ENCODE measurements around the gene RPRD1A.
A peak's percentile ranks its signal among the peaks of the same experiment; 100 is the strongest.
"Not testable (repeated sequence)": the region's sequence is repeated elsewhere in the genome, so short reads cannot be mapped to it uniquely, and the experiment has no call there.

RPRD1A gene, protein sequence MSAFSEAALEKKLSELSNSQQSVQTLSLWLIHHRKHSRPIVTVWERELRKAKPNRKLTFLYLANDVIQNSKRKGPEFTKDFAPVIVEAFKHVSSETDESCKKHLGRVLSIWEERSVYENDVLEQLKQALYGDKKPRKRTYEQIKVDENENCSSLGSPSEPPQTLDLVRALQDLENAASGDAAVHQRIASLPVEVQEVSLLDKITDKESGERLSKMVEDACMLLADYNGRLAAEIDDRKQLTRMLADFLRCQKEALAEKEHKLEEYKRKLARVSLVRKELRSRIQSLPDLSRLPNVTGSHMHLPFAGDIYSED

DNA sequence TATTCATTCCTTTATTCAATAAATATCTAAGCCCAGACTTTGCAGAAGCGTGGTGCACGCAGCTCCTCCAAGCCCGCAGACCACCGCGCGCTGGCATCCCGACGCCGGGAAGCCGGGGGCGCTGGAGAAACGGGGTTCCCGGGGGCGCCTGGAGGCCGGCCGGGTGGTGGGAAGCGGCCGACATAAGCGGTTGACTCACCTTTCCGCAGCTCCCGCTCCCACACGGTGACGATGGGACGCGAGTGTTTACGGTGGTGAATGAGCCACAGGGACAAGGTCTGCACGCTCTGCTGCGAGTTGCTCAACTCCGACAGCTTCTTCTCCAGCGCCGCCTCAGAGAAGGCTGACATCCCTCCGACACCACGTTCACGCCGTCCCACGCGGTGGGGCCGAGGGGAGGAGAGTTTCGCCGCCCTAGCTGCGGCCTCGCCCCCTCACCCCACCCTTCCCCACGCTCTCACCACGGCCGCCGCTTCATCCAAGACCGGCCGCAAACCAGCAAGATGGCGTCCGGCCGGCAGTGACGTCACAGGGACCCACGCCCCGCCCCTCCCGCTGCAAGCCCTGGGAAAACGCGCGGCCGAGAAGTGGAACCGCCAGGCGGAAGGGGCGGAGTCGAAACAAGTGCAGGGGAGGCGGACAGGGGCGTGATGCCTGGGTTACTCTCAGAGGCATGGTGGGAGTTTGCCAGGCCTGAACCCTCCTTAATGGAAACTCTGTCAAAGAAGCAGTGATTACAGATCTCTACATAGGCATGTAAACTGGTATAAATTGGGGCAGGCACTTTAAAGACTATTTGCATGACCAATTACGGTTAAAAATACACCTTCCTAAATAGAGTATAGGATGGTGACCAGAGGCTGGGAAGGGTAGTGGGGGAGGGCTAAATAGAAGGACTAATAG is at the start of gene RPRD1A:
Gene RPRD1A (minus strand): TSS at position 505 of the 903 bp plus-strand sequence. CDS start 155 bp downstream, at position 350.
- DNase-seq (ENCODE audit: low read depth, low spot score) = peak; percentile 77

GRCh38 chr18:36116771-36117170 is 49.4 kb upstream of the RPRD1A start:
- not testable (repeated sequence) for DNase-seq (ENCODE audit: low read depth, low spot score)

GRCh38 chr18:36114738-36115137 is 47.4 kb upstream of the RPRD1A start:
- DNase-seq (ENCODE audit: low read depth, low spot score) = no peak

GRCh38 chr18:36114251-36114650 is 46.9 kb upstream of the RPRD1A start:
- no peak for DNase-seq (ENCODE audit: low read depth, low spot score)

- no peak for DNase-seq (ENCODE audit: low read depth, low spot score)
These were observed 44.9 kb upstream of the RPRD1A start for GRCh38 chr18:36112302-36112701.

GRCh38 chr18:36109737-36110136 is 42.4 kb upstream of the RPRD1A start:
- DNase-seq (ENCODE audit: low read depth, low spot score) = no peak

DNA sequence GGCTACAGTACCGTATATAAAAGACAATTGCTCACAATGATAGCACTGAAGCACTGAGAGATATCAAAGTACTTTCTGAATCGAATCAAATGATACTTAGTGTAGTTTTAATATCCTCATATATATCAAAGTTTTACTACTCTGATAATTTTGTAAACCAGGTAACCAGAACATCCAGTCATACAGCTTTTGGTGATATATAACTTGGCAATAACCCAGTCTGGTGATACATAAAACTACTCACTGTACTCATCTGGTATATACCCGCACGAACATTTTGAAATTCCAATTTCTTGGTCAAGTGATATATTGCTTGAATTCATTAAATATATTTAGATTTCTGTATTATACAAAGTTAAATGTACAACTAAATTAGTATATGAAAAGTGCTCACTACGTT is 41.2 kb upstream of the RPRD1A start:
- no peak for DNase-seq (ENCODE audit: low read depth, low spot score)

- no peak for DNase-seq (ENCODE audit: low read depth, low spot score)
These were observed 40.8 kb upstream of the RPRD1A start for GRCh38 chr18:36108196-36108595.

- DNase-seq (ENCODE audit: low read depth, low spot score) = no peak
These were observed 40.1 kb upstream of the RPRD1A start for GRCh38 chr18:36107477-36107876.

DNA sequence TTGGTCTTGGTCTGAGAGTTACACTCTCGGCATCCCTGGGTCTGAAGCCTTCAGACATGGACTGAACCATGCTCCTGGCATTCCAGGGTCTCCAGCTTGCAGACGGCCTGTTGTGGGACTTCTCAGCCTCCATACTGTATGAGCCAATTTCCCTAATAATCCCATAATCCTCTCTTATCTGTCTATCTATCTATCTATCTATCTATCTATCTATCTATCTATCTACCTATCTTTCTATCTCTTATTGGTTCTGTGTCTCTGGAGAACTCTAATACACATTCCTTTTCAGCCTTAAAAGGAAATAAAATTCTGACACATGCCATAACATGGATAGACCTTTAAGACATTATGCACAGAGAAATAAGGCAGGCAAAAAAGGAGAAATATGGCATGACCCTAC is 37.4 kb upstream of the RPRD1A start:
- no peak for DNase-seq (ENCODE audit: low read depth, low spot score)

DNA sequence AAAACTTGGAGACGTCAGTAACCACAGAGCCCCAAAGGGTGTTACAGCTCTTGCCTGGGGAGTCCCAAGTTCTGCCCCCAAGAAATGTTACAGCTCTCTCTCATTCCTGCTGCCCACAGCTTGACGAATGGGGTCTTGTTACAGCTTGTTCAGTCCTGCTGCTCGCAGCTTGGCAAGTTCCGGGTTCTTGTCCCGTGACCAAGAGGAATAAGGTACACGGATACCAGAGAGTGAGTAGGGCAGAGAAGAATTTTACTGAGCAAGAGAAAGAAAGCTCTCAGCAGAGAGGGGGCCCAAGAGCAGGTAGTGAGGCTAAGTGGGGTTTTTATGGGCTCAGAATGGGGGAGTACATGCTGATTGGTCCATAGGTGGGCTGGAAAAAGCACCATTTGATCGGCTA is 34.6 kb upstream of the RPRD1A start:
- DNase-seq (ENCODE audit: low read depth, low spot score) = no peak

DNA sequence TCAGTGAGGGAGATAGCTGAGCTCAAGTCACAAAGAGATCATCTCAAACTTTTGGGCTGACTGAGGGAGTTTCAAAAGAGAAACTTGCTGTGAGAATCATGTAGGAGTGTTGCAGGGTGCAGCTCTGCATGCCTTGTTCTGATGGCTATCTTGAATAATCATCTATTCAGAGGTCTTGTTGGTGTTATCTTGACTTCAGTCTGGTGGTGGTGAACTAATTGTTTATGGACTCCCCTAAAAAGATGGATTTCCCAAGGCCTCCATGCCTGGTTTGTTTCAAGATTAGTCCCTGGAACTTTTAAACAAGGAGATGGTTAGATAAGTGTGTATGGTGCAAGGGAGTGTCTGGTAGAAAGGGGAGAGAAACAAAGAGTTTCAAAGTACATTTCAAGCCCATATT is 32.0 kb upstream of the RPRD1A start:
- no peak for DNase-seq (ENCODE audit: low read depth, low spot score)

- DNase-seq (ENCODE audit: low read depth, low spot score) = no peak
These were observed 29.6 kb upstream of the RPRD1A start for GRCh38 chr18:36096955-36097354.

GRCh38 chr18:36095936-36096519 is 28.7 kb upstream of the RPRD1A start:
- DNase-seq (ENCODE audit: low read depth, low spot score) = peak; percentile 23

DNA sequence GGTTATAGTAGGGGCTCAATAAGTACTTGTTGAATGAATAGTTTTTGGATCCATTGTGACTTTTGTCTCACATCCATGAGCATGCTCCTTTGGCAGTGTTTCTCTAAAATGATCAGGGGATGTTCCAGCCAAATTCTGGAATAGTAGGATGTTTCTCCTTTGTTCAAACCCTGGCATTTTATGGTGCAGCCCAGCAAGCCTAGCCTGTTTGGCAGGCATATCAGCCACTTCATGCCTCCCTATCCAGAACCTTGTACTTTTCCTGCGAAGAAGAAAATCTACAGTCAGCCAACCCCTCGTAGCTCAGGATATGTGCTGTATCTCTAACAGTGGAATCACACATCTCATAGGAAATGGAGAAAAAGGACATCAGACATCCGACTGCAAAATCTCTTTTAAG is 27.1 kb upstream of the RPRD1A start:
- no peak for DNase-seq (ENCODE audit: low read depth, low spot score)

GRCh38 chr18:36092116-36092515 is 24.8 kb upstream of the RPRD1A start:
- not testable (repeated sequence) for DNase-seq (ENCODE audit: low read depth, low spot score)

- DNase-seq (ENCODE audit: low read depth, low spot score) = no peak
These were observed 21.6 kb upstream of the RPRD1A start for GRCh38 chr18:36089001-36089400.

GRCh38 chr18:36088256-36088655 is 20.9 kb upstream of the RPRD1A start:
- DNase-seq (ENCODE audit: low read depth, low spot score) = no peak

DNA sequence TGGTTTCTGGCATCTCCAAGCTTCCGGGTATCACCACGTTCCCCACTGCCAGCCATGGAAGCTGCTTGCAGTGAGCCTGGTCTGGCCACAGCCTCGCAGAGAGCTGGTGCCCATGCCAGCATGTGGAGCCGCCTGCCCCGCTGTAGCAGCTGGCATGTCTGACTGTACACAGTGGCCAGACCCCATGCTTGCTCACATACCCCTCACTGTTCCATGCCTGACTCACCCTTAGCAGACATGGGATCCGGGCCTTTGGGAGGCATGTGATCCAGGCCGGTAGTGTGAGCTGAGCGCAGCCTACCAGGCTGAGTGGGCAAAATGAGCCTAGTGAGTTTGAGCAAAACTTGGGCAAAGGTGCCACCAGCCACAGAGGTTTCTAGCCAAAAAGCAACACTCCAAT is 18.8 kb upstream of the RPRD1A start:
- no peak for DNase-seq (ENCODE audit: low read depth, low spot score)

- no peak for DNase-seq (ENCODE audit: low read depth, low spot score)
These were observed 17.8 kb upstream of the RPRD1A start for GRCh38 chr18:36085195-36085594.

DNA sequence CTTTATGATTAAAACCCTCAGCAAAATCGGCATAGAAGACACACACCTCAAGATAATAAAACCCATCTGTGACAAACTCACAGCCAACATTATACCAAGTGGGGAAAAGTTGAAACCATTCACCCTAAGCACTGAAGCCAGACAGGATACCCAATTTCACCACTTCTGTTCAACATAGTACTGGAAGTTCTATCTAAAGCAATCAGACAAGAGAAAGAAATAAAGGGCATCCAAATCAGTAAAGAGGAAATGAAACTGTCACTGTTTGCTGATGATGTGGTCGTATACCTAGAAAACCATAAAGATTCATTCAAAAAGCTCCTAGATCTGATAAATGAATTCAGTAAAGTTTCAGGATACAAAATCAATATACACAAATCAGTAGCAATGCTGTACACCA is 16.4 kb upstream of the RPRD1A start:
- no peak for DNase-seq (ENCODE audit: low read depth, low spot score)

GRCh38 chr18:36081118-36081517 is 13.8 kb upstream of the RPRD1A start:
- DNase-seq (ENCODE audit: low read depth, low spot score) = not testable (repeated sequence)
